ENCODE measurements around the gene EFCC1.
"Not testable (repeated sequence)": the region's sequence is repeated elsewhere in the genome, so short reads cannot be mapped to it uniquely, and the experiment has no call there.

- TF ChIP-seq CTCF (IDR thresholded peaks at IDR 0.05; ENCODE audit: low read depth, low read length); EZH2phosphoT487 (IDR thresholded peaks at IDR 0.05; ENCODE audit: low read depth): not testable (repeated sequence)
Observed at GRCh38 chr3:129069313-129070085, 68.4 kb downstream of the EFCC1 start.
